Measurements from ENCODE around the gene CBFA2T3.

Gene CBFA2T3

DNA sequence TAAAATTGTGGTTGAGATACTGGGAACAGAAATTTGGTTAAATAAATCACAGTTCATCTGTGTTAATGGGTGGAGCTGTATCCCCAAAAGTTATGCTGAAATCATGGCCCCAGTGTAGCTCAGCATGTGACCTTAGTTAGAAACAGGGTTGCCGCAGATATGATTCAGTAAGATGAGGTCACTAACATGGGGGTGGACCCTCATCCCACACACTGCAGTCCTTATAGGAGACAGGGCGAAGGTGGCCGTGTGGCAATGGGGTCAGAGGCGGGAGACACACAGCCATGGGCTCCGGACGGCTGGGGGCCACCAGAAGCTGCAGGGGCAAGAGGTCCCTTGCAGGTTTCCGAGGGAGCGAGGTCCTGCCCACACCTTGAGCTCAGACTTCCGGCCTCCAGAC lies 130.9 kb downstream of the CBFA2T3 start:
- Histone ChIP-seq H3K9me2 (replicated peaks; ENCODE audit: low read depth, low read length) (no peaks in the 10 kb centered on the region), H3K27me3 (ENCODE audit: insufficient read depth, low read length, poor library complexity, severe bottlenecking) (no peaks in the 10 kb centered on the region), H3K4me2 (ENCODE audit: low read depth, low read length, poor library complexity, severe bottlenecking) (no peak overlapping the region), H3K4me1 (ENCODE audit: insufficient read depth, low read length, poor library complexity, severe bottlenecking) (no peaks in the 10 kb centered on the region), H3K4me3 (ENCODE audit: low read length, poor library complexity, severe bottlenecking) (no peak overlapping the region), H2AFZ (ENCODE audit: low read length) (no peak overlapping the region), H3K9me3 (ENCODE audit: insufficient read depth, low read depth, low read length) (no peaks in the 10 kb centered on the region), H4K20me1 (ENCODE audit: insufficient read depth, low read length, poor library complexity, severe bottlenecking) (no peaks in the 10 kb centered on the region), H3K79me2 (ENCODE audit: insufficient read depth, low read length) (no peaks in the 10 kb centered on the region), H3F3A (ENCODE audit: low read depth) (no peaks in the 10 kb centered on the region), H3K9ac (ENCODE audit: low read depth, low read length, poor library complexity, severe bottlenecking) (no peak overlapping the region), H3K36me3 (ENCODE audit: insufficient read depth, low read length) (no peaks in the 10 kb centered on the region)
- TF ChIP-seq, protein P1, sequence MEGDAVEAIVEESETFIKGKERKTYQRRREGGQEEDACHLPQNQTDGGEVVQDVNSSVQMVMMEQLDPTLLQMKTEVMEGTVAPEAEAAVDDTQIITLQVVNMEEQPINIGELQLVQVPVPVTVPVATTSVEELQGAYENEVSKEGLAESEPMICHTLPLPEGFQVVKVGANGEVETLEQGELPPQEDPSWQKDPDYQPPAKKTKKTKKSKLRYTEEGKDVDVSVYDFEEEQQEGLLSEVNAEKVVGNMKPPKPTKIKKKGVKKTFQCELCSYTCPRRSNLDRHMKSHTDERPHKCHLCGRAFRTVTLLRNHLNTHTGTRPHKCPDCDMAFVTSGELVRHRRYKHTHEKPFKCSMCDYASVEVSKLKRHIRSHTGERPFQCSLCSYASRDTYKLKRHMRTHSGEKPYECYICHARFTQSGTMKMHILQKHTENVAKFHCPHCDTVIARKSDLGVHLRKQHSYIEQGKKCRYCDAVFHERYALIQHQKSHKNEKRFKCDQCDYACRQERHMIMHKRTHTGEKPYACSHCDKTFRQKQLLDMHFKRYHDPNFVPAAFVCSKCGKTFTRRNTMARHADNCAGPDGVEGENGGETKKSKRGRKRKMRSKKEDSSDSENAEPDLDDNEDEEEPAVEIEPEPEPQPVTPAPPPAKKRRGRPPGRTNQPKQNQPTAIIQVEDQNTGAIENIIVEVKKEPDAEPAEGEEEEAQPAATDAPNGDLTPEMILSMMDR (conservative IDR thresholded peaks at IDR 0.05; ENCODE audit: low read length), result no peak
- TF ChIP-seq EZH2phosphoT487 (IDR thresholded peaks at IDR 0.05; ENCODE audit: borderline replicate concordance), result no peak

DNA sequence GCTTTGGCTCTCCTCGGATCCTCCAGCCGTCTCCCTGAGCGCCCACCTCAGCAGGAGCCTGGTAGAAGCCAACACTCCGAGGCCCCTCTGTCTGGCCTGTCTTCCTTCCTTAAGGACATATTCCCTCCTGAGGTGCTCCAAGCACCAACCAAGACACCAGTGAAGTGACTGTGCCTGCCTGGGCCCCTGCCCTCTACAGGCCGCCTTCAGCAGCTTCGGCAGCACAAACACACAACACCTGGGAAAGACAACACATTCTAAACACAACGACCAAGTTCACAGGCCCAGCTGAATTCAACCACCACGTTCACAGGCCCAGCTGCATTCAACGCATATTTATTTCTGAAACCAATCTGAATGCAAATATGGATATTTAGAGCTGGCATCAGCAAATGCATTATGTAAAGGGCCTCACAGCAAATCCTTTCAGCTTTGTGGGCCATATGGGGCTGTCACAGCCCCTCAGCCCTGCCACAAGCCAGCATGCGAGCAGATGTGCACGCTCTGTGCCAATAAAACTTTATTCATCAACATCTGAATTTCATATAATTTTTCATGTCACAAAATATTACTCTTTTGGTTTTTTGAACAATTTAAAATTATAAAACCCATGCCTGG lies 132.5 kb downstream of the CBFA2T3 start:
- Histone ChIP-seq H3K9ac (ENCODE audit: low read depth, low read length, poor library complexity, severe bottlenecking) (no peak overlapping the region), H3K79me2 (ENCODE audit: insufficient read depth, low read length) (no peaks in the 10 kb centered on the region), H3K27me3 (ENCODE audit: insufficient read depth, low read length, poor library complexity, severe bottlenecking) (no peaks in the 10 kb centered on the region), H3K4me1 (ENCODE audit: insufficient read depth, low read length, poor library complexity, severe bottlenecking) (no peaks in the 10 kb centered on the region), H3K9me3 (ENCODE audit: insufficient read depth, low read depth, low read length) (no peaks in the 10 kb centered on the region), H3K9me2 (replicated peaks; ENCODE audit: low read depth, low read length) (no peaks in the 10 kb centered on the region), H3K4me2 (ENCODE audit: low read depth, low read length, poor library complexity, severe bottlenecking) (no peak overlapping the region), H3F3A (ENCODE audit: low read depth) (no peaks in the 10 kb centered on the region), H3K36me3 (ENCODE audit: insufficient read depth, low read length) (no peaks in the 10 kb centered on the region), H3K4me3 (ENCODE audit: low read length, poor library complexity, severe bottlenecking) (no peak overlapping the region), H2AFZ (ENCODE audit: low read length) (no peak overlapping the region), H4K20me1 (ENCODE audit: insufficient read depth, low read length, poor library complexity, severe bottlenecking) (no peaks in the 10 kb centered on the region)
- TF ChIP-seq, protein P1 (conservative IDR thresholded peaks at IDR 0.05; ENCODE audit: low read length), result no peak
- no peak for TF ChIP-seq EZH2phosphoT487 (IDR thresholded peaks at IDR 0.05; ENCODE audit: borderline replicate concordance)

DNA sequence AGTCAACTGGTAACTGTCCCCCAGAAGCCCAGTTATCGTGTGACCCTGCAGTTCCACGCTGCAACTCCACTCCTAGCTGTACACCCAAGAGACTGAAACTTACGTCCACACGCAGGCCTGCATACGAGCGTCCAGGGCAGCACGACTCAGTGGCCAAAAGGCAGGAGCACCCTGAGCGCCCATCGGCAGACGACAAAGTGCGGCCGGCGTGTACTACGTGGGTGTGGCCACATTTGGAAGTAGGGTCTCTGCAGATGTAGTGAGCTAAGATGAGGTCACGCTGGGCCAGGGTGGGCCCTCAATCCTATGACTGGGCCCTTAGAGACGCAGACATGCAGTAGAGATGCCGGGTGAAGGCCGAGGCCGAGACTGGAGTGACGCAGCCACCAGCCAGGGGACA lies 133.8 kb downstream of the CBFA2T3 start:
- Histone ChIP-seq H3K9me3 (ENCODE audit: insufficient read depth, low read depth, low read length) (no peaks in the 10 kb centered on the region), H3K27me3 (ENCODE audit: insufficient read depth, low read length, poor library complexity, severe bottlenecking) (no peaks in the 10 kb centered on the region), H2AFZ (ENCODE audit: low read length) (no peak overlapping the region)

More for the DNA sequence above, 133.8 kb downstream of the CBFA2T3 start:
- no peak overlapping the region for H3K4me3 ChIP-seq (ENCODE audit: low read length, poor library complexity, severe bottlenecking)
- no peaks in the 10 kb centered on the region for H4K20me1 ChIP-seq (ENCODE audit: insufficient read depth, low read length, poor library complexity, severe bottlenecking)
- no peaks in the 10 kb centered on the region for H3F3A ChIP-seq (ENCODE audit: low read depth)
- no peaks in the 10 kb centered on the region for H3K9me2 ChIP-seq (replicated peaks; ENCODE audit: low read depth, low read length)
- H3K9ac ChIP-seq (ENCODE audit: low read depth, low read length, poor library complexity, severe bottlenecking), result no peak overlapping the region
- H3K79me2 ChIP-seq (ENCODE audit: insufficient read depth, low read length), result no peaks in the 10 kb centered on the region
- no peaks in the 10 kb centered on the region for H3K4me1 ChIP-seq (ENCODE audit: insufficient read depth, low read length, poor library complexity, severe bottlenecking)
- no peaks in the 10 kb centered on the region for H3K36me3 ChIP-seq (ENCODE audit: insufficient read depth, low read length)
- H3K4me2 ChIP-seq (ENCODE audit: low read depth, low read length, poor library complexity, severe bottlenecking), result no peak overlapping the region
- TF ChIP-seq, protein P1 (conservative IDR thresholded peaks at IDR 0.05; ENCODE audit: low read length), result no peak
- TF ChIP-seq EZH2phosphoT487 (IDR thresholded peaks at IDR 0.05; ENCODE audit: borderline replicate concordance), result no peak

Data from Loucy (cell line).